Natural killer cell treated with Interleukin-12 subunit alpha and Interleukin-12 subunit beta and Interleukin-15 and Interleukin-18, amount 100 ng/mL, for 72 hours (primary cell): Measurements from ENCODE around the gene MXI1. TPM values are rescaled to one million over a fixed set of nuclear protein-coding genes. Genes with fewer than 3 reads are reported as not detected.
"Not testable (repeated sequence)": the region's sequence is repeated elsewhere in the genome, so short reads cannot be mapped to it uniquely, and the experiment has no call there.

Experiments
- ATAC-seq, 2 donors: fragments of 150-1000 bp; cut with Tn5 transposase in 1 of 2; sonication (Bioruptor Pico), chemical (Tn5 transposase) in 1 of 2; 2 replicates each; pipeline ENCODE4 v1.10.0; 2021
- DNase-seq: peaks from one replicate; pipeline ENCODE4 v3.0.0; 2022; ENCODE audit warnings: low spot score
- H3K27ac Mint-ChIP-seq, 2 donors: 1 replicate in 1 of 2; 2 replicates in 1 of 2; pipeline ENCODE4 v1.8.0; 2022; ENCODE audit warnings: mixed read lengths in 2 of 2, mild to moderate bottlenecking in 1 of 2, moderate library complexity in 1 of 2
- H3K27me3 Mint-ChIP-seq, 2 donors: 1 replicate in 1 of 2; 2 replicates in 1 of 2; pipeline ENCODE4 v1.8.0; 2022; ENCODE audit warnings: mixed read lengths in 2 of 2
- H3K36me3 Mint-ChIP-seq: one replicate; pipeline ENCODE4 v1.8.0; 2022; ENCODE audit warnings: mixed read lengths
- H3K4me1 Mint-ChIP-seq, 2 donors: 1 replicate in 1 of 2; 2 replicates in 1 of 2; pipeline ENCODE4 v1.8.0; 2022; ENCODE audit warnings: low read depth in 2 of 2, mixed read lengths in 2 of 2, mild to moderate bottlenecking in 1 of 2
- H3K4me3 Mint-ChIP-seq: one replicate; pipeline ENCODE4 v1.8.0; 2022; ENCODE audit warnings: mixed read lengths
- H3K9me3 Mint-ChIP-seq: 2 replicates; pipeline ENCODE4 v1.8.0; 2022; ENCODE audit warnings: mixed read lengths
- total RNA-seq, 2 donors: library from RNA; stranded (reverse); gene quantifications; one replicate each; pipeline ENCODE4 v1.2.3, GENCODE V29; 2022

Gene MXI1
- total RNA-seq, 2 donors from 2014 or later = 6.4 to 7.3 TPM

DNA sequence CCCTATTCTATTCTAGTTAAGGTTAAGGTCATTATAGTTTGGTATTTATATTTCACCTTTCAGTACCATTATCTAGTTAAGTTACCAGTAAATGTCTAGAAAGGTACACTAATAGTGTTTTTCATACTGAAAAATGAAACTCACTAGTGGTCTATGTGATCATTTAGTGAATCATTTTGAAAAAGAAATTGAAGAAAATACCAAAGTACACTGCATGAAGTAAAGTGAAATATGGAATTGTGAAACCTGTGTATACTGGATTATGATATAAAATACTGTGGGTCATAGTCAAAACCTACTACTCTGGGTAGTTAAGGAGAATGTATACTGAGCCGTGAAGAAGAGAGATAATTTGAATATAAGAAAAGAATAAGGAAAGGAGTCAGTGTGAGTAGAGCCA is 44.0 kb downstream of the MXI1 start:
- not testable (repeated sequence) for H3K27me3 Mint-ChIP-seq, DNase-seq, H3K9me3 Mint-ChIP-seq, H3K36me3 Mint-ChIP-seq
- peak; percentile 84 to 91 for ATAC-seq
- peak overlapping the region; percentile 52 for H3K4me3 Mint-ChIP-seq
- peaks cover 16% of the 10 kb centered on the region in 2 donors for H3K4me1 Mint-ChIP-seq
- peak overlapping the region; percentile 8 to 21 for H3K27ac Mint-ChIP-seq

- Mint-ChIP-seq H3K27ac (no peak overlapping the region), H3K4me1 (peaks cover 16% of the 10 kb centered on the region in 2 donors), H3K27me3 (peaks cover 9 to 14% of the 10 kb centered on the region in 2 donors), H3K4me3 (no peak overlapping the region), H3K9me3 (no peaks in the 10 kb centered on the region), H3K36me3 (no peaks in the 10 kb centered on the region)
- ATAC-seq (peak in 1 of 2 donors; percentile 29), DNase-seq (no peak)
These were observed 44.7 kb downstream of the MXI1 start for GRCh38 chr10:110252151-110252550.

DNA sequence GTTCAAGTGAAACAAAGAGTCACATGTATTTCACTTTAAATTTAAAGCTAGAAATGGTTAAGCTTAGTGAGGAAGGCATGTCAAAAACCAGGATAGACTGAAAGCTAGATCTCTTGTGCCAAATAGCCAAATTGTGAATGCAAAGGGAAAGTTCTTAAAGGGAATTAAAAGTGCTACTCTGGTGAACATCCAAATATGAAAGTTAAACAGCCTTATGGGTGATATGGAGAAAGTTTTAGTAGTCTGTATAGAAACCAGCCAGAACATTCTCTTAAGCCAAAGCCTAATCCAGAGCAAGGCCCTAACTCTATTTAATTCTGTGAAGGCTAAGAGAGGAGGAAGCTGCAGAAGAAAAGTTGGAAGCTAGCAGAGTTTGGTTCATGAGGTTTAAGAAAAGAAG is 47.1 kb downstream of the MXI1 start:
- H3K36me3 Mint-ChIP-seq = no peaks in the 10 kb centered on the region
- peaks cover 15 to 24% of the 10 kb centered on the region in 2 donors for H3K27me3 Mint-ChIP-seq
- ATAC-seq = no peak
- H3K4me3 Mint-ChIP-seq = no peak overlapping the region
- no peaks in the 10 kb centered on the region for H3K9me3 Mint-ChIP-seq
- no peak for DNase-seq
- peaks cover 16% of the 10 kb centered on the region in 2 donors for H3K4me1 Mint-ChIP-seq
- H3K27ac Mint-ChIP-seq = peak overlapping the region in 1 of 2 donors; percentile 4

- H3K9me3 Mint-ChIP-seq = no peaks in the 10 kb centered on the region
- peaks cover 0 to 7% of the 10 kb centered on the region in 2 donors for H3K4me1 Mint-ChIP-seq
- H3K36me3 Mint-ChIP-seq = no peaks in the 10 kb centered on the region
- H3K27me3 Mint-ChIP-seq = peaks cover 23 to 29% of the 10 kb centered on the region in 2 donors
- no peak overlapping the region for H3K4me3 Mint-ChIP-seq
- no peak for ATAC-seq
- no peak overlapping the region for H3K27ac Mint-ChIP-seq
- DNase-seq = no peak
These were observed 51.1 kb downstream of the MXI1 start for GRCh38 chr10:110258542-110258941.

GRCh38 chr10:110259317-110259716 is 51.9 kb downstream of the MXI1 start:
- Mint-ChIP-seq H3K4me1 (peaks cover 0 to 5% of the 10 kb centered on the region in 2 donors), H3K27ac (no peak overlapping the region), H3K36me3 (no peaks in the 10 kb centered on the region), H3K9me3 (no peaks in the 10 kb centered on the region), H3K4me3 (no peak overlapping the region), H3K27me3 (peaks cover 23 to 31% of the 10 kb centered on the region in 2 donors)
- DNase-seq (no peak), ATAC-seq (no peak)

- no peak overlapping the region for H3K27ac Mint-ChIP-seq
- H3K36me3 Mint-ChIP-seq = no peaks in the 10 kb centered on the region
- H3K4me1 Mint-ChIP-seq = no peaks in the 10 kb centered on the region
- DNase-seq (no peak), ATAC-seq (no peak)
- no peak overlapping the region for H3K4me3 Mint-ChIP-seq
- H3K27me3 Mint-ChIP-seq = peaks cover 21 to 25% of the 10 kb centered on the region in 2 donors
- H3K9me3 Mint-ChIP-seq = no peaks in the 10 kb centered on the region
These were observed 53.5 kb downstream of the MXI1 start for GRCh38 chr10:110260746-110261477.

GRCh38 chr10:110263164-110263563 is 55.8 kb downstream of the MXI1 start:
- no peak overlapping the region for H3K4me3 Mint-ChIP-seq
- H3K9me3 Mint-ChIP-seq = no peaks in the 10 kb centered on the region
- DNase-seq (no peak), ATAC-seq (no peak)
- H3K36me3 Mint-ChIP-seq = no peaks in the 10 kb centered on the region
- no peaks in the 10 kb centered on the region for H3K4me1 Mint-ChIP-seq
- peaks cover 13 to 16% of the 10 kb centered on the region in 2 donors for H3K27me3 Mint-ChIP-seq
- H3K27ac Mint-ChIP-seq = no peak overlapping the region

- no peak for DNase-seq
- H3K4me1 Mint-ChIP-seq = peaks cover 10% of the 10 kb centered on the region in 2 donors
- no peak for ATAC-seq
- H3K4me3 Mint-ChIP-seq = no peak overlapping the region
- H3K36me3 Mint-ChIP-seq = no peaks in the 10 kb centered on the region
- H3K9me3 Mint-ChIP-seq = no peaks in the 10 kb centered on the region
- H3K27me3 Mint-ChIP-seq = peaks cover 8 to 9% of the 10 kb centered on the region in 2 donors
- H3K27ac Mint-ChIP-seq = no peak overlapping the region
These were observed 58.3 kb downstream of the MXI1 start for GRCh38 chr10:110265573-110266193.

- H3K4me3 Mint-ChIP-seq = no peak overlapping the region
- H3K27ac Mint-ChIP-seq = no peak overlapping the region
- peaks cover 9% of the 10 kb centered on the region in 2 donors for H3K27me3 Mint-ChIP-seq
- peaks cover 10% of the 10 kb centered on the region in 2 donors for H3K4me1 Mint-ChIP-seq
- no peak for DNase-seq
- ATAC-seq = no peak
- H3K9me3 Mint-ChIP-seq = no peaks in the 10 kb centered on the region
- H3K36me3 Mint-ChIP-seq = no peaks in the 10 kb centered on the region
These were observed 59.9 kb downstream of the MXI1 start for GRCh38 chr10:110267276-110267675.

GRCh38 chr10:110268442-110268841 is 61.0 kb downstream of the MXI1 start:
- H3K27me3 Mint-ChIP-seq = peaks cover 7 to 8% of the 10 kb centered on the region in 2 donors

DNA sequence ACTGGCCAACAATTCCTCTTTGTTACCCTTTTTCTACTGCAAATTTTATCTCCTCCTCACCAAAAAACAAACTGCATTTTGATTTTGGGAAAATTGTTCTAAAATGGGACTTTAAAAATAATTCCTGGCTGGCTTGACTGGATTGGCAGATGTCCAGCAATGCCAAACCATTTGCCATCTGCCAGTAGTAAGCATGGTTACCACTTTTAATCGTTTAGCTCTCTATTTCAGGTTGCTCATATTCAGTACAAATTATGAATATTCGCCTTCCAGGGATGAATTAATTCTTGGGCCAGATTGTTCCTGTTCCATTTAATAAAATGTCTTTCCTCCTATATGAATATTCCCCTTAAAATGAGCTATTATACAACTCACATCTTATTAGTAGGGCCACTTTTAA is 61.6 kb downstream of the MXI1 start:
- DNase-seq (no peak), ATAC-seq (no peak)
- Mint-ChIP-seq H3K27me3 (peaks cover 7 to 11% of the 10 kb centered on the region in 2 donors), H3K27ac (peak overlapping the region in 1 of 2 donors; percentile 83), H3K4me3 (peak overlapping the region; percentile 63), H3K36me3 (no peaks in the 10 kb centered on the region), H3K4me1 (peaks cover 18 to 19% of the 10 kb centered on the region in 2 donors), H3K9me3 (no peaks in the 10 kb centered on the region)

More at GRCh38 chr10:110268442-110268841, 61.0 kb downstream of the MXI1 start:
- ATAC-seq (no peak), DNase-seq (no peak)
- peaks cover 13 to 14% of the 10 kb centered on the region in 2 donors for H3K4me1 Mint-ChIP-seq
- no peaks in the 10 kb centered on the region for H3K9me3 Mint-ChIP-seq
- peak overlapping the region in 1 of 2 donors; percentile 27 for H3K27ac Mint-ChIP-seq
- no peaks in the 10 kb centered on the region for H3K36me3 Mint-ChIP-seq
- no peak overlapping the region for H3K4me3 Mint-ChIP-seq

- peak overlapping the region in 1 of 2 donors; percentile 83 for H3K27ac Mint-ChIP-seq
- no peaks in the 10 kb centered on the region for H3K9me3 Mint-ChIP-seq
- DNase-seq (no peak), ATAC-seq (peak; percentile 81 to 86)
- peak overlapping the region; percentile 63 for H3K4me3 Mint-ChIP-seq
- H3K4me1 Mint-ChIP-seq = peaks cover 18 to 21% of the 10 kb centered on the region in 2 donors
- H3K27me3 Mint-ChIP-seq = peaks cover 7 to 11% of the 10 kb centered on the region in 2 donors
- no peaks in the 10 kb centered on the region for H3K36me3 Mint-ChIP-seq
These were observed 62.2 kb downstream of the MXI1 start for GRCh38 chr10:110269374-110270318.

GRCh38 chr10:110272995-110273394 is 65.6 kb downstream of the MXI1 start:
- peak overlapping the region in 1 of 2 donors; percentile 2 for H3K27ac Mint-ChIP-seq
- peaks cover 18 to 25% of the 10 kb centered on the region in 2 donors for H3K4me1 Mint-ChIP-seq
- ATAC-seq, H3K9me3 Mint-ChIP-seq, DNase-seq, H3K36me3 Mint-ChIP-seq, H3K4me3 Mint-ChIP-seq: not testable (repeated sequence)
- H3K27me3 Mint-ChIP-seq = peaks cover 21 to 28% of the 10 kb centered on the region in 2 donors
